Measurements from ENCODE around the gene COMT.

The COMT gene

GRCh38 chr22:19984201-19984753, 42.7 kb downstream of the COMT start:
- no peak for DNase-seq

GRCh38 chr22:19984851-19985811, 43.6 kb downstream of the COMT start:
- no peak for DNase-seq

GRCh38 chr22:19986011-19986409, 44.4 kb downstream of the COMT start:
- DNase-seq = no peak

- DNase-seq = peak; percentile 73
Observed at GRCh38 chr22:19986410-19987341, 45.1 kb downstream of the COMT start.

- no peak for DNase-seq
Observed at GRCh38 chr22:19987394-19988306, 46.1 kb downstream of the COMT start.

GRCh38 chr22:19988331-19988808, 46.8 kb downstream of the COMT start:
- no peak for DNase-seq

GRCh38 chr22:19988965-19989724, 47.6 kb downstream of the COMT start:
- no peak for DNase-seq

GRCh38 chr22:19989725-19990067, 48.1 kb downstream of the COMT start:
- no peak for DNase-seq

GRCh38 chr22:19990188-19990587, 48.6 kb downstream of the COMT start:
- no peak for DNase-seq

GRCh38 chr22:19990609-19991394, 49.2 kb downstream of the COMT start:
- no peak for DNase-seq

GRCh38 chr22:19991395-19991644, 49.7 kb downstream of the COMT start:
- no peak for DNase-seq

GRCh38 chr22:19991645-19992451, 50.3 kb downstream of the COMT start:
- no peak for DNase-seq

- DNase-seq = no peak
Observed at GRCh38 chr22:19992481-19992911, 50.9 kb downstream of the COMT start.

- DNase-seq = no peak
Observed at GRCh38 chr22:19992921-19993355, 51.4 kb downstream of the COMT start.

- DNase-seq = no peak
Observed at GRCh38 chr22:19993926-19994325, 52.4 kb downstream of the COMT start.

- DNase-seq = no peak
Observed at GRCh38 chr22:19994851-19995610, 53.5 kb downstream of the COMT start.

- DNase-seq = no peak
Observed at GRCh38 chr22:19995611-19996339, 54.2 kb downstream of the COMT start.

GRCh38 chr22:19996694-19997384, 55.3 kb downstream of the COMT start:
- no peak for DNase-seq

Measured in activated CD4-positive, alpha-beta T cell treated with anti-CD3 and anti-CD28 coated beads, Interleukin-10, Interleukin-2, amounts not matched to agents 100 ng/mL and 50 ng/mL, durations not matched to agents 16 hours and 8 hours (primary cell).